ENCODE results near the gene ZMYND8. TPM values are rescaled to one million over a fixed set of nuclear protein-coding genes. Genes with fewer than 3 reads are reported as not detected.
A peak's percentile ranks its signal among the peaks of the same experiment; 100 is the strongest.
"Not testable (repeated sequence)": the region's sequence is repeated elsewhere in the genome, so short reads cannot be mapped to it uniquely, and the experiment has no call there.

Gene ZMYND8
- polyA plus RNA-seq, 3 donors: 41.8 to 44.2 (median 43.6) TPM

DNA sequence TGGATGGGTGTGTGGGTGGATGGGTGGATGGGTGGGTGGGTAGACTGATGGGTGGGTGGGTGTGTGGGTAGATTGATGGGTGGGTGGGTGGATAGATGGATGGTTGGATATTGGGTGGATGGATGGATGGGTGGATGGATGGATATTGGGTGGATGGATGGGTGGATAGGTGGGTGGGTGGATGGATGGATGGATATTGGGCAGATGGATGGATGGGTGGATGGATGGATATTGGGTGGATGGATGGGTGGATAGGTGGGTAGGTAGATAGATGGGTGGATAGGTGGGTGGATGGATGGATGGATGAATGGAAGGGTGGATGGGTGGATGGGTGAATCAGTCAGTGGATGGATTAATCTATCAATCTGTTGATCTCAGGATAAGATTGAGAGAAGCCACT is 177.2 kb downstream of the ZMYND8 start:
- no peak for DNase-seq (ENCODE audit: extremely low read depth in 1 of 11, low read depth in 9 of 11, low spot score in 4 of 11)

GRCh38 chr20:47178851-47179250 is 177.6 kb downstream of the ZMYND8 start:
- DNase-seq (ENCODE audit: extremely low read depth in 1 of 11, low read depth in 9 of 11, low spot score in 4 of 11): no peak

GRCh38 chr20:47178277-47178676 is 178.2 kb downstream of the ZMYND8 start:
- no peak for DNase-seq (ENCODE audit: extremely low read depth in 1 of 11, low read depth in 9 of 11, low spot score in 4 of 11)

DNA sequence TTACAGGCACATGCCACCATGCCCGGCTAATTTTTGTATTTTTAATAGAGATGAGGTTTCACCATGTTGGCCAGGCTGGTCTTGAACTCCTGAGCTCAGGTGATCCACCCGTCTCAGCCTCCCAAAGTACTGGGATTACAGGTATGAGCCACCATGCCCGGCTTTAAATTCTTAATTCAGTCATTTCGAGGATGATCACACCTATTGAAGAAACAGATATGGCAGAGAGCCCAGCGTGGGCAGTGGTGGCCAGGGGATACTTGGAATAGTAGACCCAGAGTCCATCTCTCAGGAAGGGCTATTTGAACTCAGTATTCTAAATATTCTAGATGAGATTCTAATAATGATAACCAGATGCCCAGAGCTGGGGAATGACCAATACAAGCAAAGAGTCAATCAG is 180.3 kb downstream of the ZMYND8 start:
- DNase-seq (ENCODE audit: extremely low read depth in 1 of 11, low read depth in 9 of 11, low spot score in 4 of 11): not testable (repeated sequence)

DNA sequence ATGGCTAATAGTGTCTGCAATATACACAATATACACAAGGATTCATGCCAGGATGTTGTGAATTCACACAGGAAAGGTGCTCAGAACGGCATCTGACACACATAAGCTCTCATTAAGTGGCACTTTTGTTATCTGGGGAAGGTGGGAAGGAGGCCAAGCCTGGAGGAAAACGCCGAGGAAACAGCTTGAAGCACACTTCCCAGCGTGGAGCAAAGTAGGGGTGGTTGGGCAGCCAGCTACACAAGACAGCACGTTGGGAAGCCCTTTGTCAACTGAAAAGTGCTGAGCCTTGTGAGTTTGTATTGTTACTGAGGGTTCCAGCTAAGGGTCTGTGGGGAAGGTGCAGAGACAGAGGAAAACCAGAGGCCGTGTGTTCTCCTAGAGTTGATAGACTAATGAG is 181.0 kb downstream of the ZMYND8 start:
- no peak for DNase-seq (ENCODE audit: extremely low read depth in 1 of 11, low read depth in 9 of 11, low spot score in 4 of 11)

GRCh38 chr20:47174456-47175243 is 181.8 kb downstream of the ZMYND8 start:
- DNase-seq (ENCODE audit: extremely low read depth in 1 of 11, low read depth in 9 of 11, low spot score in 4 of 11): no peak

GRCh38 chr20:47173596-47174216 is 182.8 kb downstream of the ZMYND8 start:
- DNase-seq (ENCODE audit: extremely low read depth in 1 of 11, low read depth in 9 of 11, low spot score in 4 of 11): no peak

DNA sequence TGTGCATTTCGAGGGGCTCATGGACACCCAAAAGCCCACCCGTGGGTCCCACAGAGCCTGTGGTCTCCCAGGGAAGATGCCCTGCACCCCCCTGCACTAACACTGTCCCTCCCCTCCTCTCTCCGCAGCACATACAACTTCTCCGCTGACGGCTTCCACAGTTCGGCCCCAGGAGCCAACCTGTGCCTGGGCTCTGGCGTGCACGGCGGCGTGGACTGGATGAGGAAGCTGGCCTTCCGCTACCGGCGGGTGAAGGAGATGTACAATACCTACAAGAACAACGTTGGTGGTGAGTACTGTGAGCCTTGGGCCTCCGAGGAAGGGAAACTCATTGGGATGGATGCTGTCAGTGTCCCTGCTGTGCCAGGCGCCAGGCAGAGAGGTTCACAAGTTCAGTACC is 183.9 kb downstream of the ZMYND8 start:
- no peak for DNase-seq (ENCODE audit: extremely low read depth in 1 of 11, low read depth in 9 of 11, low spot score in 4 of 11)

- DNase-seq (ENCODE audit: extremely low read depth in 1 of 11, low read depth in 9 of 11, low spot score in 4 of 11): no peak
These were observed 188.7 kb downstream of the ZMYND8 start for GRCh38 chr20:47167846-47168245.

GRCh38 chr20:47165376-47165865 is 191.1 kb downstream of the ZMYND8 start:
- no peak for DNase-seq (ENCODE audit: extremely low read depth in 1 of 11, low read depth in 9 of 11, low spot score in 4 of 11)

DNA sequence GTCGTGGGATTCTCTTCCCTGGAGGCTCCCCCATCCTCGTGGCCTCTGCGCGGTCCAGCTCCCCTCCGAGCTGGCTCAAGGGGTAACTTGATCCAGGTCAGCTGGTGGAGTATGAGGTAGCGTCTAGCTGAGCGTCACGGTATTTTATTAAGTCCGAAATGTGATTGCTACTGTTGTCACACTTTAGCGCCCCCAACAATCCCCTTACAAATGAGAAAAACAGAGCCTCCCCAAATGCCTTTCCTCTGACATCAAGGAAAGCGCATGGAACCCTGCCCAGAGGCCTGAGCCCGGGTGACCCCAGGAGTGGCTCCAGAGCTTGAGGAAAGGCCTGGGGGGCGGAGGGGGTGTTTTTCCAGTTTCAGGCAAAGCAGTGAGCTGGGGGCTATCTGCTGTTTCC is 192.4 kb downstream of the ZMYND8 start:
- peak; percentile 45 to 92 (median 72) for DNase-seq (ENCODE audit: extremely low read depth in 1 of 11, low read depth in 9 of 11, low spot score in 4 of 11)

DNA sequence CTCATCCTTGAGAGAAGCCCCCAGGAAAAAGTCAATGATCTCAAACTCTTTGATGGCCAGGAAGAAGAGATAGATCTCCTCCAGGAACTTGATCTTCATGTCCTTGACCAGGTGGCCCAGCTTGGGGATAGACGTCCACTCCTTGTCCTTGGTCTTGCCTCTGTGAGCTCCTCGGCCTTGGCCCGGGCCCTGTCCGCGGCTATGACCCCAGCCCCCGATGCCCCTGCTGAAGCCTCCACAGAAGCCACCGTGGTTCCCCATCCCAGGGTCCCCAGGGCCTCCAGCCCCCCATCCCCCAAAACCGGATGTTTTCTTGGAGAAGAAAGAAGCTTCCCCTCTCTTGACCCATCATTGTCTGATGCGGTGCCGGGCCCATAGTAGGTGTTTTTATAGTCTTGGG is 195.1 kb downstream of the ZMYND8 start:
- no peak for DNase-seq (ENCODE audit: extremely low read depth in 1 of 11, low read depth in 9 of 11, low spot score in 4 of 11)

DNA sequence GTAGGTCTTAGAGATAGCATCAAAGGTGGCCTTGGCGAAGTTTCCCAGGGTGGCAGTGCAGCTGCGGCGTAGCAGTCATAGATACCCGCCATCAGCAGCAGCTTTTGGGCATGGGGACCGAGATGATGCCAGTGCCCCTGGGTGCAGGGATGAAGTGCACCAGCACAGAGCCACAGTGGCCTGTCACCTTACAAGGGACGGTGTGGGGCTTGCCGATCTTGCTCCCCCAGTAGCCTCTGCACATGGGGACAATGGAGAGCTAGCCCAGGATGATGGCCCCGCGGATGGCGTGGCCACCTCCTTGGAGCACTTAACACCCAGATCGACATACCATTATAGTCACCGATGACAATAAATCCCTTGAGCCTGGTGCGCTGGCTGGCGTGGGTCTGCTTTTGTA is 195.5 kb downstream of the ZMYND8 start:
- no peak for DNase-seq (ENCODE audit: extremely low read depth in 1 of 11, low read depth in 9 of 11, low spot score in 4 of 11)

GRCh38 chr20:47160240-47160639 is 196.3 kb downstream of the ZMYND8 start:
- no peak for DNase-seq (ENCODE audit: extremely low read depth in 1 of 11, low read depth in 9 of 11, low spot score in 4 of 11)

Other genes with a start within 250 kb of the ZMYND8 start
- gene NCOA3, start 145.2 kb upstream of the ZMYND8 start, polyA plus RNA-seq (ENCODE audit: insufficient read length in 3 of 3): 10 to 100 TPM; 33.4 to 37.3 (median 36.4) TPM